Lung (tissue), 12 donors: ENCODE results near the gene MAN1A1. TPM values are rescaled to one million over a fixed set of nuclear protein-coding genes. Genes with fewer than 3 reads are reported as not detected.
A peak's percentile ranks its signal among the peaks of the same experiment; 100 is the strongest.

Source experiments
- ATAC-seq: fragments of 200-7000 bp; cut with Tn5 transposase; one replicate; pipeline ENCODE4 v1.9.1; 2020; ENCODE audit warnings: moderate number of reproducible peaks; ENCODE audit not compliant: insufficient read depth, low FRiP score
- DNase-seq, 3 donors: peaks; one replicate each; pipeline ENCODE4 v3.0.0-alpha.2; 2013 to 2017
- H3K27ac ChIP-seq, 2 donors: one replicate each; pipeline ENCODE4 v1.5.1; 2013; ENCODE audit warnings: mild to moderate bottlenecking in 2 of 2, moderate library complexity in 2 of 2, control low read depth in 1 of 2, inconsistent platforms in 1 of 2, low read depth in 1 of 2, low read length in 1 of 2
- H3K27me3 ChIP-seq, 3 donors: one replicate each; pipeline ENCODE4 v1.5.1; 2013; ENCODE audit warnings: low read length in 2 of 3; ENCODE audit not compliant: control insufficient read depth in 3 of 3, insufficient read depth in 3 of 3
- H3K36me3 ChIP-seq, 4 donors: one replicate each; pipeline ENCODE4 v1.5.1; 2013; ENCODE audit warnings: low read length in 4 of 4, mild to moderate bottlenecking in 1 of 4, moderate library complexity in 1 of 4; ENCODE audit not compliant: control insufficient read depth in 4 of 4, insufficient read depth in 4 of 4
- H3K4me1 ChIP-seq, 5 donors: one replicate each; pipeline ENCODE4 v1.5.1; 2013; ENCODE audit warnings: low read length in 5 of 5, mild to moderate bottlenecking in 2 of 5, moderate library complexity in 1 of 5; ENCODE audit not compliant: control insufficient read depth in 5 of 5, insufficient read depth in 5 of 5
- H3K4me3 ChIP-seq: one replicate; pipeline ENCODE4 v1.5.1; 2013; ENCODE audit warnings: mild to moderate bottlenecking, control low read depth, moderate library complexity
- H3K9ac ChIP-seq, 2 donors: one replicate each; pipeline ENCODE4 v1.5.1; 2013; ENCODE audit warnings: low read length in 2 of 2, control low read depth in 1 of 2; ENCODE audit not compliant: insufficient read depth in 1 of 2
- H3K9me3 ChIP-seq, 4 donors: one replicate each; pipeline ENCODE4 v1.5.1; 2013; ENCODE audit warnings: low read length in 3 of 4, mild to moderate bottlenecking in 1 of 4, moderate library complexity in 1 of 4; ENCODE audit not compliant: control insufficient read depth in 4 of 4, insufficient read depth in 3 of 4
- CTCF ChIP-seq: IDR thresholded peaks from 2 replicates; pipeline ENCODE4 v1.5.1; 2012; ENCODE audit warnings: mild to moderate bottlenecking; ENCODE audit errors: control extremely low read depth, extremely low read depth
- WGBS, 2 donors: extraction: QIAGEN DNeasy Blood & Tissue Kit; methylation state at CpG; one replicate each; pipeline ENCODE4 v1.1.7; 2013; 5-methylcytosine and 5-hydroxymethylcytosine counted together
- polyA plus RNA-seq, 2 donors: library from polyadenylated mRNA; stranded (reverse); fragments of 200-250 nt; gene quantifications; one replicate each; pipeline ENCODE4 v1.2.1, GENCODE V29; 2013
- total RNA-seq, 2 donors: library from RNA; depleted of rRNA in 1 of 2; stranded (reverse); fragments of >200 nt in 1 of 2; gene quantifications; one replicate each; pipeline ENCODE4 v1.2.1, GENCODE V29; 2014 to 2021
- donor health status: control.
- donor health status: control.
- donor health status: Bipolar disorder and iron deficiency.
- donor health status: healthy.
- donor health status: DM: yes; HTN: yes; CAD: no.

MAN1A1 gene
- total and polyA plus RNA-seq, 4 donors, result 13.9 to 71.0 (median 48.2) TPM

- DNase-seq, result peak in 2 of 3 donors; percentile 73 to 75
- peaks cover 0 to 14% (median 0%) of the 10 kb centered on the region in 5 donors for H3K4me1 ChIP-seq
- no peak overlapping the region for H3K4me3 ChIP-seq
- peaks cover 0 to 2% (median 0%) of the 10 kb centered on the region in 4 donors for H3K36me3 ChIP-seq
- no peaks in the 10 kb centered on the region for H3K9me3 ChIP-seq
- no peaks in the 10 kb centered on the region for H3K27me3 ChIP-seq
- peak; percentile 20 for TF ChIP-seq CTCF
- 16 to 25% methylated on average over 3 of the region's 3 CpGs for WGBS, 2 donors
- H3K27ac ChIP-seq, result no peak overlapping the region
- ATAC-seq, result no peak
- H3K9ac ChIP-seq, result peak overlapping the region; percentile 75 to 91
Observed at GRCh38 chr6:119350952-119351372, 1.4 kb upstream of the MAN1A1 start.

GRCh38 chr6:119350202-119350951 is 816 bp upstream of the MAN1A1 start:
- DNase-seq, result peak in 2 of 3 donors; percentile 88 to 90
- Histone ChIP-seq H3K9ac (peak overlapping the region; percentile 75 to 91), H3K4me3 (peak overlapping the region; percentile 99), H3K27me3 (no peaks in the 10 kb centered on the region), H3K36me3 (peaks cover 0 to 2% (median 0%) of the 10 kb centered on the region in 4 donors), H3K27ac (peak overlapping the region; percentile 93 to 97), H3K4me1 (peaks cover 0 to 14% (median 0%) of the 10 kb centered on the region in 5 donors), H3K9me3 (no peaks in the 10 kb centered on the region)
- no peak for ATAC-seq
- WGBS, 2 donors, result 0% methylated on average over 24 of the region's 24 CpGs
- TF ChIP-seq CTCF, result no peak

GRCh38 chr6:119348748-119349360 is 707 bp downstream of the MAN1A1 start:
- TF ChIP-seq CTCF, result no peak
- Histone ChIP-seq H3K4me1 (peaks cover 0 to 14% (median 3%) of the 10 kb centered on the region in 5 donors), H3K27me3 (no peaks in the 10 kb centered on the region), H3K4me3 (peak overlapping the region; percentile 99), H3K9me3 (no peaks in the 10 kb centered on the region), H3K9ac (no peak overlapping the region), H3K36me3 (peaks cover 0 to 2% (median 0%) of the 10 kb centered on the region in 4 donors), H3K27ac (peak overlapping the region; percentile 66 to 96)
- WGBS, 2 donors, result 0 to 2% methylated on average over 52 to 75 of the region's 75 CpGs
- ATAC-seq (no peak), DNase-seq (peak in 2 of 3 donors; percentile 56 to 65)
